ENCODE data around the gene GRID2. TPM values are rescaled to one million over a fixed set of nuclear protein-coding genes. Genes with fewer than 3 reads are reported as not detected.

Gene GRID2
- total RNA-seq, 1 experiment from 2014 or later: not detected

DNA sequence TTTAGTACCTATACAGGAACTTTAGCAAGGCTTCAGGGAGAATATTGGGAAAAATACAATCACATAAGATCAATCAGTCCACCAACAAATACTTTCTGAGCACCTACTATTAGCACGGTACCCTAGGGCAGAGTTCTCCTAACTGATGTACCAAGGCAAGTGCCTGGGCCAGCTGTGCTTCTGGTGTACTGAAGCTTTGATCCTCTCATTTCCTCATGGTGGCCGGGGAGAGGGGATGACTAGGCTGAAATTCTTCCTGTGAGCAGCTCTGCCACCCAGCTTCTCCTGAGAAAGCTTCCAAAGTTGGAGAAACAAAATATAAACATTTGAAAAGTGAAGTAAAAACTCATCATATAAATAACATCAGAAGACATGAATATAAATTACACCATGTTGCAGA, 1475.5 kb downstream of the GRID2 start:
- ChIA-PET CTCF (no interaction called here), POLR2A (no interaction called here)
- Histone ChIP-seq H3K27me3 (replicated peaks; ENCODE audit: control insufficient read depth, insufficient read depth, low read length) (no peaks in the 10 kb centered on the region), H3K4me3 (ENCODE audit: low read depth, low read length) (no peak overlapping the region), H3K9me3 (no peaks in the 10 kb centered on the region), H3K4me1 (no peaks in the 10 kb centered on the region), H3K36me3 (ENCODE audit: control insufficient read depth, insufficient read depth, low read length) (no peaks in the 10 kb centered on the region)
- Mint-ChIP-seq H3K27ac (ENCODE audit: unreplicated experiment) (no peak overlapping the region), H3K4me1 (ENCODE audit: low read depth, unreplicated experiment) (no peaks in the 10 kb centered on the region), H3K27me3 (ENCODE audit: insufficient read depth, unreplicated experiment) (no peaks in the 10 kb centered on the region), H3K4me3 (ENCODE audit: unreplicated experiment) (no peak overlapping the region), H3K36me3 (ENCODE audit: insufficient read depth, unreplicated experiment) (no peaks in the 10 kb centered on the region), H3K9me3 (ENCODE audit: unreplicated experiment) (no peaks in the 10 kb centered on the region)
- no peak for DNase-seq
- intact Hi-C loops (cut with micrococcal nuclease; ENCODE audit: unreplicated experiment): no loop called here
- no TSS peak for BruUV-seq (replicated peaks)
- TF ChIP-seq, protein P1, sequence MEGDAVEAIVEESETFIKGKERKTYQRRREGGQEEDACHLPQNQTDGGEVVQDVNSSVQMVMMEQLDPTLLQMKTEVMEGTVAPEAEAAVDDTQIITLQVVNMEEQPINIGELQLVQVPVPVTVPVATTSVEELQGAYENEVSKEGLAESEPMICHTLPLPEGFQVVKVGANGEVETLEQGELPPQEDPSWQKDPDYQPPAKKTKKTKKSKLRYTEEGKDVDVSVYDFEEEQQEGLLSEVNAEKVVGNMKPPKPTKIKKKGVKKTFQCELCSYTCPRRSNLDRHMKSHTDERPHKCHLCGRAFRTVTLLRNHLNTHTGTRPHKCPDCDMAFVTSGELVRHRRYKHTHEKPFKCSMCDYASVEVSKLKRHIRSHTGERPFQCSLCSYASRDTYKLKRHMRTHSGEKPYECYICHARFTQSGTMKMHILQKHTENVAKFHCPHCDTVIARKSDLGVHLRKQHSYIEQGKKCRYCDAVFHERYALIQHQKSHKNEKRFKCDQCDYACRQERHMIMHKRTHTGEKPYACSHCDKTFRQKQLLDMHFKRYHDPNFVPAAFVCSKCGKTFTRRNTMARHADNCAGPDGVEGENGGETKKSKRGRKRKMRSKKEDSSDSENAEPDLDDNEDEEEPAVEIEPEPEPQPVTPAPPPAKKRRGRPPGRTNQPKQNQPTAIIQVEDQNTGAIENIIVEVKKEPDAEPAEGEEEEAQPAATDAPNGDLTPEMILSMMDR (IDR thresholded peaks at IDR 0.05; ENCODE audit: insufficient read depth in 1 of 2, low read depth in 1 of 2, low read length in 1 of 2, severe bottlenecking in 1 of 2, unreplicated experiment in 1 of 2): no peak

GRCh38 chr4:93780080-93780479, 1476.3 kb downstream of the GRID2 start:
- Mint-ChIP-seq H3K4me1 (ENCODE audit: low read depth, unreplicated experiment) (no peaks in the 10 kb centered on the region), H3K9me3 (ENCODE audit: unreplicated experiment) (no peaks in the 10 kb centered on the region), H3K4me3 (ENCODE audit: unreplicated experiment) (no peak overlapping the region), H3K36me3 (ENCODE audit: insufficient read depth, unreplicated experiment) (no peaks in the 10 kb centered on the region), H3K27ac (ENCODE audit: unreplicated experiment) (no peak overlapping the region), H3K27me3 (ENCODE audit: insufficient read depth, unreplicated experiment) (no peaks in the 10 kb centered on the region)
- no peaks in the 10 kb centered on the region for H3K9me3 ChIP-seq
- CTCF ChIA-PET: no interaction called here
- TF ChIP-seq, protein P1 (IDR thresholded peaks at IDR 0.05; ENCODE audit: insufficient read depth in 1 of 2, low read depth in 1 of 2, low read length in 1 of 2, severe bottlenecking in 1 of 2, unreplicated experiment in 1 of 2): no peak
- DNase-seq: no peak
- no peaks in the 10 kb centered on the region for H3K4me1 ChIP-seq
- H3K4me3 ChIP-seq (ENCODE audit: low read depth, low read length): no peak overlapping the region
- no TSS peak for BruUV-seq (replicated peaks)
- no peaks in the 10 kb centered on the region for H3K27me3 ChIP-seq (replicated peaks; ENCODE audit: control insufficient read depth, insufficient read depth, low read length)
- POLR2A ChIA-PET: no interaction called here
- H3K36me3 ChIP-seq (ENCODE audit: control insufficient read depth, insufficient read depth, low read length): no peaks in the 10 kb centered on the region
- intact Hi-C loops (cut with micrococcal nuclease; ENCODE audit: unreplicated experiment): no loop called here

GRCh38 chr4:93781198-93781597, 1477.4 kb downstream of the GRID2 start:
- TF ChIP-seq, protein P1 (IDR thresholded peaks at IDR 0.05; ENCODE audit: insufficient read depth in 1 of 2, low read depth in 1 of 2, low read length in 1 of 2, severe bottlenecking in 1 of 2, unreplicated experiment in 1 of 2): no peak
- no peak for DNase-seq
- ChIA-PET POLR2A (no interaction called here), CTCF (no interaction called here)
- Histone ChIP-seq H3K4me1 (no peaks in the 10 kb centered on the region), H3K27me3 (replicated peaks; ENCODE audit: control insufficient read depth, insufficient read depth, low read length) (no peaks in the 10 kb centered on the region), H3K36me3 (ENCODE audit: control insufficient read depth, insufficient read depth, low read length) (no peaks in the 10 kb centered on the region), H3K9me3 (no peaks in the 10 kb centered on the region), H3K4me3 (ENCODE audit: low read depth, low read length) (no peak overlapping the region)
- BruUV-seq (replicated peaks): no TSS peak
- no peaks in the 10 kb centered on the region for H3K9me3 Mint-ChIP-seq (ENCODE audit: unreplicated experiment)
- no peak overlapping the region for H3K27ac Mint-ChIP-seq (ENCODE audit: unreplicated experiment)
- H3K4me3 Mint-ChIP-seq (ENCODE audit: unreplicated experiment): no peak overlapping the region
- no peaks in the 10 kb centered on the region for H3K4me1 Mint-ChIP-seq (ENCODE audit: low read depth, unreplicated experiment)
- intact Hi-C loops (cut with micrococcal nuclease; ENCODE audit: unreplicated experiment): no loop called here
- no peaks in the 10 kb centered on the region for H3K36me3 Mint-ChIP-seq (ENCODE audit: insufficient read depth, unreplicated experiment)
- H3K27me3 Mint-ChIP-seq (ENCODE audit: insufficient read depth, unreplicated experiment): no peaks in the 10 kb centered on the region
